Spleen (tissue), 7 donors: ENCODE results near the gene SLC24A3.

Experiments used
- POLR2A ChIP-seq, 3 donors: fragments of 450-650 bp; IDR thresholded peaks; one replicate each; pipeline ENCODE4 v1.5.1; 2017; ENCODE audit warnings: antibody characterized with exemption in 3 of 3, mild to moderate bottlenecking in 1 of 3
- TF ChIP-seq, protein P1 (sequence below), 11 experiments: fragments of 200-600 bp in 7 of 11; fragments of 450-650 bp in 4 of 11; sonication (generic) in 4 of 11; IDR thresholded peaks in 8 of 11; conservative IDR thresholded peaks in 3 of 11; 1 replicate in 7 of 11; 2 replicates in 4 of 11; pipeline versions ENCODE4 v1.4.0 to v1.8.0; 2016 to 2021; ENCODE audit warnings: antibody characterized with exemption in 11 of 11, inconsistent platforms in 4 of 11, mild to moderate bottlenecking in 1 of 11
- donor health status: DM: no; HTN: no; CAD: no; lungs with moderate emphysema.
- donor health status: DM: no; HTN: no; CAD: no.
- donor health status: DM: no; HTN: no; CAD: no.

DNA sequence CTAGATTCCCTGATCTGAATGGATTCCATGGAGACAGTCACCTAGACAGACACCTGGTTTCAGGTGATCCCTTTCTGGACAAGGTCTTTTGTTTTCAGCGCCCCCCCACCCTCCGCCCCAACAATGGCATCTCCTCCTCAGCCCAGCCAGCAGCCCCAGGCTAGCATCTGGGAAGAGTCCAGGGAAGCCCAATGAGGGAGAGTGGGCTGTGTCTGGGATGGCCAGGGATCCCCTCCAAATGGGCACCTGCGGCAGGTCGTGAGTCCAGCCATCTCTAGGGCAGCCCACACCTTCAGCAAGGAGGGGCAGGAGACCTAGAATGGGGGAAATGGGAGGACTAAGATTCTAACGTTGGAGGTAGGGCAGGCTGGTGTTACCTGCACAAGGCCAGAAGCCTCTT, 1.2 kb upstream of the SLC24A3 start:
- TF ChIP-seq, protein P1, sequence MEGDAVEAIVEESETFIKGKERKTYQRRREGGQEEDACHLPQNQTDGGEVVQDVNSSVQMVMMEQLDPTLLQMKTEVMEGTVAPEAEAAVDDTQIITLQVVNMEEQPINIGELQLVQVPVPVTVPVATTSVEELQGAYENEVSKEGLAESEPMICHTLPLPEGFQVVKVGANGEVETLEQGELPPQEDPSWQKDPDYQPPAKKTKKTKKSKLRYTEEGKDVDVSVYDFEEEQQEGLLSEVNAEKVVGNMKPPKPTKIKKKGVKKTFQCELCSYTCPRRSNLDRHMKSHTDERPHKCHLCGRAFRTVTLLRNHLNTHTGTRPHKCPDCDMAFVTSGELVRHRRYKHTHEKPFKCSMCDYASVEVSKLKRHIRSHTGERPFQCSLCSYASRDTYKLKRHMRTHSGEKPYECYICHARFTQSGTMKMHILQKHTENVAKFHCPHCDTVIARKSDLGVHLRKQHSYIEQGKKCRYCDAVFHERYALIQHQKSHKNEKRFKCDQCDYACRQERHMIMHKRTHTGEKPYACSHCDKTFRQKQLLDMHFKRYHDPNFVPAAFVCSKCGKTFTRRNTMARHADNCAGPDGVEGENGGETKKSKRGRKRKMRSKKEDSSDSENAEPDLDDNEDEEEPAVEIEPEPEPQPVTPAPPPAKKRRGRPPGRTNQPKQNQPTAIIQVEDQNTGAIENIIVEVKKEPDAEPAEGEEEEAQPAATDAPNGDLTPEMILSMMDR (IDR thresholded peaks at IDR 0.05 in 8 of 11, conservative IDR thresholded peaks at IDR 0.05 in 3 of 11): no peak
- TF ChIP-seq POLR2A (IDR thresholded peaks at IDR 0.05): no peak
